SK-N-SH (cell line): ENCODE data around the gene SPATA21. TPM values are rescaled to one million over a fixed set of nuclear protein-coding genes. Genes with fewer than 3 reads are reported as not detected.
A peak's percentile ranks its signal among the peaks of the same experiment; 100 is the strongest.

Source experiments
- CTCF ChIA-PET: fragments of 300-600, 350-600 bp; formaldehyde crosslinking; extraction: SDS; loops from one replicate; lab custom pipeline; 2021; lab: Yijun Ruan, JAX
- POLR2A ChIA-PET: fragments of 350-600 bp; sonication (Branson Sonifier 250); formaldehyde crosslinking; extraction: SDS; loops from one replicate; lab custom pipeline; 2020; ENCODE audit warnings: antibody characterized with exemption, inconsistent platforms; lab: Yijun Ruan, JAX
- DNase-seq: peaks from one replicate; pipeline ENCODE4 v3.0.0; 2012
- H2AFZ ChIP-seq: fragments of 200-600 bp; sonication (generic); 2 replicates; pipeline ENCODE4 v1.8.1; 2016; ENCODE audit warnings: antibody characterized with exemption, mild to moderate bottlenecking, low read depth
- H3F3A ChIP-seq: fragments of 200-600 bp; sonication (generic); replicated peaks from 2 replicates; pipeline ENCODE3; 2016; ENCODE audit warnings: antibody characterized with exemption, mild to moderate bottlenecking; ENCODE audit not compliant: insufficient read depth
- H3K27ac ChIP-seq, 2 experiments: fragments of 200-500 bp in 1 of 2; fragments of 200-600 bp in 1 of 2; sonication (Bioruptor generic) in 1 of 2; sonication (generic), shearing (Covaris generic) in 1 of 2; 2 replicates each; pipeline versions ENCODE4 v1.5.1 to v1.6.1; 2014 to 2016; ENCODE audit warnings: low read depth in 2 of 2, inconsistent platforms in 1 of 2, low read length in 1 of 2, mild to moderate bottlenecking in 1 of 2, mixed read lengths in 1 of 2
- H3K27me3 ChIP-seq: fragments of 200-600 bp; sonication (generic), shearing (Covaris generic); 2 replicates; pipeline ENCODE4 v1.6.1; 2016; ENCODE audit warnings: mixed run types; ENCODE audit not compliant: insufficient read depth
- H3K36me3 ChIP-seq, 2 experiments: fragments of 200-500 bp in 1 of 2; fragments of 200-600 bp in 1 of 2; sonication (Bioruptor generic) in 1 of 2; sonication (generic) in 1 of 2; replicated peaks in 1 of 2; 2 replicates each; pipeline versions ENCODE3 to v1.5.1; 2014 to 2016; ENCODE audit warnings: low read length in 1 of 2, mild to moderate bottlenecking in 1 of 2; ENCODE audit not compliant: insufficient read depth in 2 of 2, control insufficient read depth in 1 of 2
- H3K4me1 ChIP-seq, 2 experiments: fragments of 200-500 bp in 1 of 2; fragments of 200-600 bp in 1 of 2; sonication (Bioruptor generic) in 1 of 2; sonication (generic), shearing (Covaris generic) in 1 of 2; 2 replicates each; pipeline versions ENCODE4 v1.5.1 to v1.6.1; 2014 to 2016; ENCODE audit warnings: low read depth in 1 of 2, low read length in 1 of 2, mixed run types in 1 of 2; ENCODE audit not compliant: insufficient read depth in 2 of 2, control insufficient read depth in 1 of 2
- H3K4me2 ChIP-seq: fragments of 200-600 bp; sonication (generic), shearing (Covaris generic); 2 replicates; pipeline ENCODE4 v1.6.1; 2017; ENCODE audit warnings: mixed run types
- H3K4me3 ChIP-seq, 2 experiments: fragments of 200-500 bp in 1 of 2; fragments of 200-600 bp in 1 of 2; sonication (Bioruptor generic) in 1 of 2; sonication (generic), shearing (Covaris generic) in 1 of 2; 2 replicates each; pipeline versions ENCODE4 v1.5.1 to v1.8.1; 2014 to 2016; ENCODE audit warnings: low read depth in 2 of 2, inconsistent platforms in 1 of 2, low read length in 1 of 2, mild to moderate bottlenecking in 1 of 2, mixed read lengths in 1 of 2, moderate library complexity in 1 of 2
- H3K79me2 ChIP-seq: fragments of 200-600 bp; sonication (generic); 2 replicates; pipeline ENCODE4 v1.8.1; 2017; ENCODE audit warnings: mild to moderate bottlenecking; ENCODE audit not compliant: insufficient read depth
- H3K9ac ChIP-seq: fragments of 200-600 bp; sonication (generic); 2 replicates; pipeline ENCODE4 v1.6.1; 2017; ENCODE audit warnings: mixed run types
- H3K9me2 ChIP-seq: fragments of 200-600 bp; sonication (generic); 2 replicates; pipeline ENCODE4 v1.6.1; 2017; ENCODE audit warnings: mixed run types
- H3K9me3 ChIP-seq: fragments of 200-600 bp; sonication (generic); 2 replicates; pipeline ENCODE4 v1.6.1; 2017; ENCODE audit warnings: mixed run types, mild to moderate bottlenecking, moderate library complexity
- H4K20me1 ChIP-seq: fragments of 200-600 bp; sonication (generic); 2 replicates; pipeline ENCODE4 v1.6.1; 2017; ENCODE audit warnings: mild to moderate bottlenecking, mixed run types; ENCODE audit not compliant: insufficient read depth
- CHD2 ChIP-seq: fragments of 150-350 bp; IDR thresholded peaks from 2 replicates; pipeline ENCODE4 v1.6.1; 2018; ENCODE audit warnings: low read length; ENCODE audit not compliant: partially characterized antibody
- CTCF ChIP-seq: fragments of 200-600 bp; sonication (generic); IDR thresholded peaks from 2 replicates; pipeline ENCODE4 v1.6.1; 2017; ENCODE audit warnings: antibody characterized with exemption, mild to moderate bottlenecking, moderate library complexity
- EP300 ChIP-seq, 2 experiments: IDR thresholded peaks; 2 replicates each; pipeline versions ENCODE4 v1.4.0 to v1.6.1; 2012; ENCODE audit warnings: borderline replicate concordance in 1 of 2, low read depth in 1 of 2, low read length in 1 of 2
- EZH2phosphoT487 ChIP-seq: fragments of 200-600 bp; sonication (generic); IDR thresholded peaks from 2 replicates; pipeline ENCODE4 v1.6.1; 2017; ENCODE audit warnings: low read depth, mixed run types, mild to moderate bottlenecking, antibody characterized with exemption, moderate library complexity, borderline replicate concordance
- GABPA ChIP-seq: IDR thresholded peaks from 2 replicates; pipeline ENCODE4 v1.4.0; 2012; ENCODE audit warnings: low read depth, mild to moderate bottlenecking
- MEF2A ChIP-seq: IDR thresholded peaks from 2 replicates; pipeline ENCODE4 v1.4.0; 2012; ENCODE audit warnings: low read depth, borderline replicate concordance
- MXI1 ChIP-seq: IDR thresholded peaks from 2 replicates; pipeline ENCODE4 v1.6.1; 2012; ENCODE audit warnings: mild to moderate bottlenecking, low read depth, low read length, improper control_type of control experiment
- NFIC ChIP-seq: IDR thresholded peaks from 2 replicates; pipeline ENCODE4 v1.4.0; 2012; ENCODE audit warnings: borderline replicate concordance
- REST ChIP-seq: IDR thresholded peaks from 2 replicates; pipeline ENCODE4 v1.6.1; 2012; ENCODE audit warnings: mild to moderate bottlenecking, low read depth, low read length, moderate library complexity
- SIN3A ChIP-seq: IDR thresholded peaks from 2 replicates; pipeline ENCODE4 v1.6.1; 2012; ENCODE audit warnings: low read depth, mild to moderate bottlenecking, low read length, moderate library complexity, borderline replicate concordance
- TCF12 ChIP-seq: IDR thresholded peaks from 2 replicates; pipeline ENCODE4 v1.4.0; 2012
- WGBS: methylation state at CpG from one replicate; pipeline ENCODE4 v1.1.6; 2017; ENCODE audit warnings: low lambda C conversion rate; 5-methylcytosine and 5-hydroxymethylcytosine counted together
- polyA plus RNA-seq, 3 experiments: library from polyadenylated mRNA; depleted of rRNA; stranded (reverse); fragments of >200 nt; gene quantifications; 2 replicates each; pipeline ENCODE4 v1.2.3, GENCODE V29; 2012

The SPATA21 gene
- polyA plus RNA-seq, 1 of the 3 experiments (the other 2 are of a cell fraction): 0.10 TPM

- TF ChIP-seq CTCF (no peak), EZH2phosphoT487 (no peak), GABPA (no peak), NFIC (no peak), MEF2A (peak; percentile 31; the same call in 1 of the 2 replicates), TCF12 (peak; percentile 47), REST (no peak), MXI1 (no peak)
Measured at GRCh38 chr1:16375521-16376340, 61.5 kb downstream of the SPATA21 start (continued).

GRCh38 chr1:16374266-16374665 is 63.0 kb downstream of the SPATA21 start:
- TF ChIP-seq EP300 (IDR thresholded peaks at IDR 0.05; ENCODE audit: borderline replicate concordance in 1 of 2, low read depth in 1 of 2, low read length in 1 of 2) (no peak), TCF12 (no peak), CHD2 (no peak), SIN3A (no peak)
- TF ChIP-seq, all 33 proteins: peak for 0
- Histone ChIP-seq H4K20me1 (peaks cover 78% of the 10 kb centered on the region), H3K79me2 (peaks cover 100% of the 10 kb centered on the region), H2AFZ (no peak overlapping the region), H3F3A (peaks cover 41% of the 10 kb centered on the region), H3K9me3 (no peaks in the 10 kb centered on the region), H3K4me1 (peaks cover 10 to 50% of the 10 kb centered on the region in 2 experiments; a peak in 3 of 4 replicates), H3K4me2 (no peak overlapping the region), H3K9me2 (no peaks in the 10 kb centered on the region), H3K9ac (no peak overlapping the region), H3K27ac (peak overlapping the region; percentile 12 to 84; a peak in 3 of 4 replicates), H3K27me3 (no peaks in the 10 kb centered on the region), H3K4me3 (no peak overlapping the region), H3K36me3 (peaks cover 2 to 5% of the 10 kb centered on the region in 2 experiments)
- WGBS: 81% methylated on average over 3 of the region's 3 CpGs
- ChIA-PET POLR2A (no interaction called here), CTCF (interaction anchor here (1.4 to 3.4 kb wide), 3 partner anchors 11 to 578 kb away, joined by 3 to 17 read pairs (median 3); no protein-coding TSS in a partner anchor)
- DNase-seq: no peak
